ENCODE measurements around the gene SYT17.

The SYT17 gene

DNA sequence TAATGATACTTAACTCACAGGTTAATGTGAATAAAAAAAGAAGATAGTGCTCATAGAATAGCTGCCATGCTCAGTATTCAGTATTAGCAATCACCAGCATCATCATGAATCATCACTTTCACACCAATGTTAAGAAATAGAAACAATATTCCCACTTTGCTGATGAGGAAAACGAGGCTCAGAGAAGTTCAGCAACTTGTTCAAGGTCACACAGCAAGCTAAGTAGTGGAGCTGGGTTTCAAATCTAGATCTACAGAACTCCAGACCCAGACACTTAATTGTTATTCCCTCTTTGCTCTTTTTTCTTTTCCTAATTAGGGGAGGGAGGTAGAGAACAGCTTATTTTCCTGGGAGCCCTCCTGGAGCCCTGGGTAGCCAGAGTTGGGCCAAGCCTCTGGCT lies 140.4 kb downstream of the SYT17 start:
- no peak for DNase-seq

DNA sequence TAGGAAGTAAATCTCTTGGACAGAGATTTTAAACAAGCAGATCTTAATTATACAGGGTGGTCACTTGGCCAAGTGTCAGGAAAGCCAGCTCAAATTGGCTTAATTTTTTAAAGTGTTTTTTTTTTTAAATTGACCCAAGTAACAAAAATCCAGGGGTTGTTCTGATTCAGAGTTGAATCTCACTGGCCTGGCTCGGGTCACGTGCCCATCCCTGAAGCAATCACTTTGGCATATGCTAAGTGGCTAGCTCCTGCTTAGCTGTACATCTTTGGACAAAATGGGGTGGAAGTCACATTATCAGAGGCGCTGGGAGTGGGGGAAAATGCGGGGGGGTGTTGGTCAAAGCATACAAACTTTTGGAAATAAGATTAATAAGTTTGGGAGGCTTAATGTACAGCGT lies 141.1 kb downstream of the SYT17 start:
- DNase-seq = no peak

DNA sequence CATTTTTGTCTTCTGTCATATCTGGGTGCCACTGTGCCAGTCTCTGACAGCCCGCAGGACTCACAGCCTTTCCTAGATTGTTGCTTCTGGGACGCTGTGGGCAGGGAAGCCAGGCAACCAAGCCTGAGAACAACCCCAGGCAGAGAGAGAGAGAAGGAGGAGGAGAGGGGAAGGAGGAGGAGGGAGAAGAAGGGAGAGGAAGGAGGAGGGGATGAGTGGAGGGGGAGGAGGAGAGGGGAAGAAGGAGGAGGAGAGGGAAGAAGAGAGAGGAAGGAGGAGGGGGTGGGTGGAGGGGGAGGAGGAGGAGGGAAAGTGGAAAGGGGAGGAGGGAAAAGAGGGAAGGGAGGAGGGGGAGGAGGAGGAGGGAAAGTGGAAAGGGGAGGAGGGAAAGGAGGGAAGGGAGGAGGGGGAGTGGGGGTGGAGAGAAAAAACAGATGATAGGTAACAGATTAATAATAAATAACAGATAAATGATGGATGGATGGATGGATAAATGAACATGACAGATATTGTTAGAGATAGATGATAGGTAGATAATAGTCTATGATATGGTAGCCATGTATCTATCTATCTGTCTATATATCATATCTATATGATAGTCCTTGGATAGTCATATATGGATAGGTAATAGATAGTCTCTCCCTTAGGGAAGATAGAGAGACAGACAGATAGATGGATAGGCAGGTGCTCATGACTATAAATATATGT lies 146.8 kb downstream of the SYT17 start:
- DNase-seq = no peak

DNA sequence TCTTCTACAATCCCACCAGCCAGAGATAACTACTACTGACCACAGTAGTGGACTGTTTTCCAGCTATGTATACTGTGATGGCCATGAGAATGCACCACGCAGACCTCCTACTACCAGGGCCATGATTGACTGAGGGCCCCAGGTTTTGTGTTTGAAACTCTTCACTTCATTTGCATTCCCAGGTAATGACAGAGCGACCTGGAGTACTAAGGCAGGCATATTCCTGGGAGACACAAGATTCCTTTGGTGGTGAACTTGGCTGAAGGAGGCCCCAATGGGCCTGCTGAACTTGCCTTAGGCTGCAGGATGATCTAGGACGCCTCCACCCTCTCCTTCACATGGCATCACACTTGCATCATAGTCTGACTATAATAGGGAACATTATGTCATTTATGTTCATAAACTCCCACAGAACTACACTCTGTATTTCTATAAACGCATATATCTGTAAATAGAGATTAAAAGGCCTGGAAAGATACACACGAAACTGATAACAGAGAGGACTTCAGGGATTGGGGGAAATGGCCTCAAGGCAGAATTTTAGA lies 147.9 kb downstream of the SYT17 start:
- DNase-seq = no peak

DNA sequence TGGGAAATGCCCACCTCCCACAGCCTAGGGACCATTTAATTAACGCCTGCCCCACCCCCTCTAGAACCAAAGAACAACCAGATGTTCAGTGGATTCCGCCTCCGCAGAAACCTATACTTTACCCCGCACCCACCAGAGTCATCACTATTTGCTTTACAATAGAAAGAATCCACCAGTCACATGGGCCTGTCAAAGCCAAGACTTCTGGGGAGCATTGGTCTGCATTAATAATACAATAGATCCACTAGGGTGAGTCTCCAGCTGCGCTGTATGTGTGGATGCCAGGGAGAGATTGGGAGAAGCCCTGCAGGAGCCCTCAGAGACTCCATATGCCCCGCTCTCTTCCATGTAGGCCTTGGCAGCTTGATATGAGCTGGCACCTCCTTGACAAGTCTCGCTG lies 148.8 kb downstream of the SYT17 start:
- no peak for DNase-seq

Data from NCI-H2107 (cell line).